ENCODE results near the gene PGBD5. TPM values are rescaled to one million over a fixed set of nuclear protein-coding genes. Genes with fewer than 3 reads are reported as not detected.

The PGBD5 gene
- total and polyA plus RNA-seq, 2 of the 13 experiments (the other 11 are each of a cell fraction or from before 2014, with no cell fraction given): 0.04 to 0.13 TPM

- Histone ChIP-seq H3K79me2 (ENCODE audit: insufficient read depth, low read length) (no peaks in the 10 kb centered on the region), H3K9ac (ENCODE audit: insufficient read depth, low read depth, low read length) (no peak overlapping the region), H3K36me3 (replicated peaks in 1 of 2; ENCODE audit: control insufficient read depth in 1 of 2, insufficient read depth in 2 of 2, low read length in 2 of 2) (no peaks in the 10 kb centered on the region), H4K20me1 (ENCODE audit: insufficient read depth, low read length) (no peaks in the 10 kb centered on the region), H3K4me3 (replicated peaks in 1 of 3; ENCODE audit: insufficient read depth in 1 of 3, low read depth in 2 of 3, low read length in 3 of 3) (no peak overlapping the region), H3K27me3 (ENCODE audit: control insufficient read depth in 1 of 2, insufficient read depth in 2 of 2, low read length in 2 of 2) (peaks cover 1 to 7% of the 10 kb centered on the region in 2 experiments; a peak in 3 of 5 replicates), H2AFZ (ENCODE audit: low read length) (no peak overlapping the region), H3K27ac (ENCODE audit: extremely low read length, insufficient read depth, low read length) (no peak overlapping the region), H3K4me1 (ENCODE audit: insufficient read depth, low read length) (no peaks in the 10 kb centered on the region), H3K9me3 (ENCODE audit: low read length) (no peaks in the 10 kb centered on the region), H3K4me2 (ENCODE audit: low read depth, low read length) (no peak overlapping the region)
- ChIA-PET CTCF (ENCODE audit: low intra/inter-chr PET ratio, low total read pairs) (no interaction called here), POLR2A (no interaction called here)
- no TSS peak for BruUV-seq (replicated peaks)
- FAIRE-seq (no peak), DNase-seq (ENCODE audit: low spot score) (no peak), ATAC-seq (no peak)
- WGBS (ENCODE audit: low lambda C conversion rate): 36% methylated on average over 8 of the region's 9 CpGs
- in situ Hi-C loops (cut with HindIII; ENCODE audit: extremely low pct_ligation_motif_present, low pct_unique_long_range_greater_than_20kb): no loop called here
- TF ChIP-seq ZNF709 (CRISPR knock-in tag; IDR thresholded peaks at IDR 0.05) (peak; percentile 98; the same call in 1 of the 2 replicates), ZNF629 (CRISPR knock-in tag; conservative IDR thresholded peaks at IDR 0.05) (no peak)
- intact Hi-C loops (cut with micrococcal nuclease; ENCODE audit: unreplicated experiment): no loop called here
Observed at GRCh38 chr1:230392536-230392909, 33.6 kb downstream of the PGBD5 start.

DNA sequence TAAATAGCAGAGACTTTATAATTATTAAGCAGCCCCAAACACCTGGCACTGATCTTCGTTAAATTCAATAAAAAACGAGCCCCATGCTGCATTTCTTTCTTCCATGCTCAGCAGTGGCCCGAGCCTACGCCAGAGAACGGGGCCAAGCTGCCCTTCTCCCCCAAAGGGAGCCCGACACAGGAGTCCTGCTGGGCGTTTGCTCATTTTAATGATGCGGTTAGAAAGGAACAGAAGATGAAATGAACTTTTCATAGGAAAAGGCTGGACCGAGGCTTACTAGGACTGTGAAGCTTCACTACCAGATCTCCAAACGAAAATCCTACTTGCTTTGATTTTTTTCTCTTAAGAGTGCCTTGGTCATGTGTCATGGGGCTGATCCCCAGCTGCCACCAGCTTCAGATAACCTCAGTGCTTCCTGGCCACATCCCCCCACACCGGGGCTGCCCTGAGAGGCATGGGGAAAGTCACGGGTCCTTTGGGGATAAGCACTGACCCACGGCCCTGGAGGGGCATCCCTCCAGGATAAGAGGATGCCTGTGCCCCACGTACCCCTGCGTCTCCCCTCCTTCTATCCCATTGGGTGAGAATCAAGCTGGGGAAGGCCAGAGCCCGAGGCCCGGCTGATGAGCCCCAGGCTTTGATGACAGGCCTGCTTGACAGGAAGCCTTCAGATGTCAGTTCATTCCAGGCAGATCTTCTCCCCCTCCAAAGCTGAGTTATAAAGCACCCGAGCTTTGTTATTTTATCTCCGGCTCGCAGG lies 34.2 kb downstream of the PGBD5 start:
- Histone ChIP-seq H3K9ac (ENCODE audit: insufficient read depth, low read depth, low read length) (no peak overlapping the region), H3K4me2 (ENCODE audit: low read depth, low read length) (no peak overlapping the region), H3K4me3 (replicated peaks in 1 of 3; ENCODE audit: insufficient read depth in 1 of 3, low read depth in 2 of 3, low read length in 3 of 3) (no peak overlapping the region), H4K20me1 (ENCODE audit: insufficient read depth, low read length) (no peaks in the 10 kb centered on the region), H3K27ac (ENCODE audit: extremely low read length, insufficient read depth, low read length) (no peak overlapping the region), H3K36me3 (replicated peaks in 1 of 2; ENCODE audit: control insufficient read depth in 1 of 2, insufficient read depth in 2 of 2, low read length in 2 of 2) (no peaks in the 10 kb centered on the region), H3K9me3 (ENCODE audit: low read length) (no peaks in the 10 kb centered on the region), H3K4me1 (ENCODE audit: insufficient read depth, low read length) (no peaks in the 10 kb centered on the region), H3K27me3 (ENCODE audit: control insufficient read depth in 1 of 2, insufficient read depth in 2 of 2, low read length in 2 of 2) (peaks cover 1 to 7% of the 10 kb centered on the region in 2 experiments; a peak in 3 of 5 replicates), H3K79me2 (ENCODE audit: insufficient read depth, low read length) (no peaks in the 10 kb centered on the region), H2AFZ (ENCODE audit: low read length) (no peak overlapping the region)
- ChIA-PET POLR2A (no interaction called here), CTCF (ENCODE audit: low intra/inter-chr PET ratio, low total read pairs) (no interaction called here)
- FAIRE-seq (no peak), DNase-seq (ENCODE audit: low spot score) (no peak), ATAC-seq (no peak)
- intact Hi-C loops (cut with micrococcal nuclease; ENCODE audit: unreplicated experiment) (no loop called here), in situ Hi-C loops (cut with HindIII; ENCODE audit: extremely low pct_ligation_motif_present, low pct_unique_long_range_greater_than_20kb) (no loop called here)
- no TSS peak for BruUV-seq (replicated peaks)
- 37% methylated on average over 15 of the region's 20 CpGs for WGBS (ENCODE audit: low lambda C conversion rate)
- TF ChIP-seq, protein P1, sequence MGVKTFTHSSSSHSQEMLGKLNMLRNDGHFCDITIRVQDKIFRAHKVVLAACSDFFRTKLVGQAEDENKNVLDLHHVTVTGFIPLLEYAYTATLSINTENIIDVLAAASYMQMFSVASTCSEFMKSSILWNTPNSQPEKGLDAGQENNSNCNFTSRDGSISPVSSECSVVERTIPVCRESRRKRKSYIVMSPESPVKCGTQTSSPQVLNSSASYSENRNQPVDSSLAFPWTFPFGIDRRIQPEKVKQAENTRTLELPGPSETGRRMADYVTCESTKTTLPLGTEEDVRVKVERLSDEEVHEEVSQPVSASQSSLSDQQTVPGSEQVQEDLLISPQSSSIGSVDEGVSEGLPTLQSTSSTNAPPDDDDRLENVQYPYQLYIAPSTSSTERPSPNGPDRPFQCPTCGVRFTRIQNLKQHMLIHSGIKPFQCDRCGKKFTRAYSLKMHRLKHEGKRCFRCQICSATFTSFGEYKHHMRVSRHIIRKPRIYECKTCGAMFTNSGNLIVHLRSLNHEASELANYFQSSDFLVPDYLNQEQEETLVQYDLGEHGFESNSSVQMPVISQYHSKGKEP (CRISPR knock-in tag; IDR thresholded peaks at IDR 0.05): no peak
- TF ChIP-seq TRIM22 (IDR thresholded peaks at IDR 0.05) (no peak), THAP11 (CRISPR knock-in tag; IDR thresholded peaks at IDR 0.05) (no peak), SMAD1 (CRISPR knock-in tag; IDR thresholded peaks at IDR 0.05; ENCODE audit: borderline replicate concordance, low read depth) (no peak), RAD21 (CRISPR knock-in tag; IDR thresholded peaks at IDR 0.05) (no peak), ZC3H4 (CRISPR knock-in tag; IDR thresholded peaks at IDR 0.05; ENCODE audit: borderline replicate concordance) (no peak), ISL2 (CRISPR knock-in tag; IDR thresholded peaks at IDR 0.05) (no peak), SMAD9 (CRISPR knock-in tag; IDR thresholded peaks at IDR 0.05) (no peak), ZNF879 (CRISPR knock-in tag; IDR thresholded peaks at IDR 0.05) (no peak), GATAD1 (CRISPR knock-in tag; IDR thresholded peaks at IDR 0.05) (no peak)
- TF ChIP-seq, protein P2, sequence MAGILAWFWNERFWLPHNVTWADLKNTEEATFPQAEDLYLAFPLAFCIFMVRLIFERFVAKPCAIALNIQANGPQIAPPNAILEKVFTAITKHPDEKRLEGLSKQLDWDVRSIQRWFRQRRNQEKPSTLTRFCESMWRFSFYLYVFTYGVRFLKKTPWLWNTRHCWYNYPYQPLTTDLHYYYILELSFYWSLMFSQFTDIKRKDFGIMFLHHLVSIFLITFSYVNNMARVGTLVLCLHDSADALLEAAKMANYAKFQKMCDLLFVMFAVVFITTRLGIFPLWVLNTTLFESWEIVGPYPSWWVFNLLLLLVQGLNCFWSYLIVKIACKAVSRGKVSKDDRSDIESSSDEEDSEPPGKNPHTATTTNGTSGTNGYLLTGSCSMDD (CRISPR knock-in tag; IDR thresholded peaks at IDR 0.05): no peak
- TF ChIP-seq, protein P3, sequence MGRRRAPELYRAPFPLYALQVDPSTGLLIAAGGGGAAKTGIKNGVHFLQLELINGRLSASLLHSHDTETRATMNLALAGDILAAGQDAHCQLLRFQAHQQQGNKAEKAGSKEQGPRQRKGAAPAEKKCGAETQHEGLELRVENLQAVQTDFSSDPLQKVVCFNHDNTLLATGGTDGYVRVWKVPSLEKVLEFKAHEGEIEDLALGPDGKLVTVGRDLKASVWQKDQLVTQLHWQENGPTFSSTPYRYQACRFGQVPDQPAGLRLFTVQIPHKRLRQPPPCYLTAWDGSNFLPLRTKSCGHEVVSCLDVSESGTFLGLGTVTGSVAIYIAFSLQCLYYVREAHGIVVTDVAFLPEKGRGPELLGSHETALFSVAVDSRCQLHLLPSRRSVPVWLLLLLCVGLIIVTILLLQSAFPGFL (CRISPR knock-in tag; IDR thresholded peaks at IDR 0.05): no peak
